IMR-90 (cell line): Measurements from ENCODE around the gene DIAPH1. TPM values are rescaled to one million over a fixed set of nuclear protein-coding genes. Genes with fewer than 3 reads are reported as not detected.
"Not testable (repeated sequence)": the region's sequence is repeated elsewhere in the genome, so short reads cannot be mapped to it uniquely, and the experiment has no call there.

ENCODE experiments used
- ATAC-seq: fragments of 200-7000 bp; cut with Tn5 transposase; 2 replicates; pipeline ENCODE4 v1.9.1; 2020; ENCODE audit warnings: low read depth, mild to moderate bottlenecking, moderate library complexity
- BruUV-seq: library from RNA; stranded (reverse); fragments of 400-500 nt; replicated peaks from 2 replicates; lab custom pipeline; 2021; lab: Mats Ljungman, UMichigan
- CTCF ChIA-PET: fragments of 300-600 bp; formaldehyde crosslinking; extraction: SDS; loops from one replicate; lab custom pipeline; 2021; ENCODE audit warnings: antibody characterized with exemption; lab: Yijun Ruan, JAX
- POLR2A ChIA-PET: fragments of 300-600 bp; sonication (Branson Sonifier 250); formaldehyde crosslinking; loops from one replicate; lab custom pipeline; 2022; ENCODE audit warnings: antibody characterized with exemption; ENCODE audit not compliant: unreplicated experiment; lab: Charles Lee
- DNase-seq: peaks from one replicate; pipeline ENCODE4 v3.0.0; 2013
- H2AFZ ChIP-seq: replicated peaks from 2 replicates; pipeline ENCODE3; 2013; ENCODE audit warnings: low read length, mild to moderate bottlenecking; ENCODE audit not compliant: poor library complexity
- H2AK5ac ChIP-seq: 2 replicates; pipeline ENCODE4 v1.6.1; 2013; ENCODE audit warnings: low read depth, low read length, inconsistent platforms
- H2AK9ac ChIP-seq: replicated peaks from 2 replicates; pipeline ENCODE3; 2013; ENCODE audit warnings: mild to moderate bottlenecking, low read depth, low read length, moderate library complexity; ENCODE audit not compliant: poor library complexity
- H2BK120ac ChIP-seq: 2 replicates; pipeline ENCODE4 v1.6.1; 2013; ENCODE audit warnings: low read depth, low read length, inconsistent platforms
- H2BK15ac ChIP-seq: 3 replicates; pipeline ENCODE4 v1.6.1; 2013; ENCODE audit warnings: low read depth, low read length, inconsistent platforms
- H2BK20ac ChIP-seq: 2 replicates; pipeline ENCODE4 v1.6.1; 2013; ENCODE audit warnings: low read depth, mild to moderate bottlenecking, inconsistent platforms, low read length, moderate library complexity
- H2BK5ac ChIP-seq: 2 replicates; pipeline ENCODE4 v1.6.1; 2013; ENCODE audit warnings: mild to moderate bottlenecking, low read depth, low read length, inconsistent platforms; ENCODE audit not compliant: poor library complexity, severe bottlenecking
- H3K14ac ChIP-seq: replicated peaks from 2 replicates; pipeline ENCODE4 v1.6.1; 2013; ENCODE audit warnings: low read depth, low read length, inconsistent platforms
- H3K18ac ChIP-seq: 2 replicates; pipeline ENCODE4 v1.6.1; 2013; ENCODE audit warnings: low read depth, low read length, control low read depth
- H3K23ac ChIP-seq: 2 replicates; pipeline ENCODE4 v1.6.1; 2013; ENCODE audit warnings: low read depth, low read length, inconsistent platforms
- H3K27ac ChIP-seq: 2 replicates; pipeline ENCODE4 v1.5.1; 2013; ENCODE audit warnings: mild to moderate bottlenecking, control low read depth, low read length; ENCODE audit not compliant: insufficient read depth
- H3K27me3 ChIP-seq: 2 replicates; pipeline ENCODE4 v1.6.1; 2013; ENCODE audit warnings: low read length; ENCODE audit not compliant: control insufficient read depth, insufficient read depth
- H3K36me3 ChIP-seq: 2 replicates; pipeline ENCODE4 v1.6.1; 2013; ENCODE audit warnings: low read length, mixed read lengths; ENCODE audit not compliant: control insufficient read depth, insufficient read depth
- H3K4ac ChIP-seq: 2 replicates; pipeline ENCODE4 v1.6.1; 2013; ENCODE audit warnings: low read depth, low read length, inconsistent platforms
- H3K4me1 ChIP-seq: 2 replicates; pipeline ENCODE4 v1.6.1; 2013; ENCODE audit warnings: low read length, mixed read lengths; ENCODE audit not compliant: control insufficient read depth, insufficient read depth
- H3K4me2 ChIP-seq: 2 replicates; pipeline ENCODE4 v1.6.1; 2013; ENCODE audit warnings: low read depth, mild to moderate bottlenecking, control low read depth, low read length, moderate library complexity
- H3K4me3 ChIP-seq: 2 replicates; pipeline ENCODE4 v1.5.1; 2013; ENCODE audit warnings: low read depth, mild to moderate bottlenecking, control low read depth, low read length, moderate library complexity; ENCODE audit not compliant: insufficient read depth
- H3K56ac ChIP-seq: 2 replicates; pipeline ENCODE4 v1.6.1; 2013; ENCODE audit warnings: low read length, inconsistent platforms; ENCODE audit not compliant: insufficient read depth; ENCODE audit errors: extremely low read depth
- H3K79me1 ChIP-seq, 2 experiments: 2 replicates each; pipeline ENCODE4 v1.6.1; 2013; ENCODE audit warnings: low read length in 2 of 2, inconsistent platforms in 1 of 2, low read depth in 1 of 2
- H3K9ac ChIP-seq: 2 replicates; pipeline ENCODE4 v1.6.1; 2013; ENCODE audit warnings: low read depth, low read length, control low read depth
- H3K9me1 ChIP-seq: 2 replicates; pipeline ENCODE4 v1.6.1; 2013; ENCODE audit warnings: low read length, inconsistent platforms; ENCODE audit not compliant: insufficient read depth
- H3K9me3 ChIP-seq: 2 replicates; pipeline ENCODE4 v1.6.1; 2013; ENCODE audit warnings: low read length; ENCODE audit not compliant: control insufficient read depth, insufficient read depth
- H4K20me1 ChIP-seq: 2 replicates; pipeline ENCODE4 v1.6.1; 2013; ENCODE audit warnings: low read length, inconsistent platforms; ENCODE audit not compliant: insufficient read depth
- H4K5ac ChIP-seq: 2 replicates; pipeline ENCODE4 v1.6.1; 2013; ENCODE audit warnings: mild to moderate bottlenecking, low read depth, low read length, control low read depth
- H4K8ac ChIP-seq, 2 experiments: 2 replicates each; pipeline ENCODE4 v1.6.1; 2013; ENCODE audit warnings: low read depth in 2 of 2, low read length in 2 of 2, control low read depth in 1 of 2, inconsistent platforms in 1 of 2
- H4K91ac ChIP-seq: 2 replicates; pipeline ENCODE4 v1.6.1; 2013; ENCODE audit warnings: low read depth, low read length, inconsistent platforms; ENCODE audit not compliant: insufficient read depth
- WGBS, 2 experiments: methylation state at CpG; one replicate each; pipeline versions ENCODE4 v1.1.5 to v1.1.7; 2013; ENCODE audit warnings: missing lambda C conversion rate in 2 of 2; ENCODE audit not compliant: insufficient read length in 1 of 2; ENCODE audit errors: extremely low coverage in 2 of 2; 5-methylcytosine and 5-hydroxymethylcytosine counted together
- dilution Hi-C: fragments of 300-500 bp; cut with HindIII; formaldehyde crosslinking; loops from one replicate; pipeline ENCODE4 v1.14.3; 2018; ENCODE audit warnings: low sequenced_read_pairs; ENCODE audit not compliant: unreplicated experiment
- in situ Hi-C: fragments of 300-500 bp; cut with MboI; formaldehyde crosslinking; loops from 3 replicates; pipeline ENCODE4 v1.14.3; 2019; ENCODE audit warnings: low sequenced_read_pairs, inconsistent platforms, mixed read lengths
- intact Hi-C: fragments of 100-400 bp; cut with micrococcal nuclease; formaldehyde crosslinking; loops from 2 replicates; pipeline ENCODE4 v1.10.0; 2022
- polyA plus RNA-seq, 3 experiments: library from polyadenylated mRNA; depleted of rRNA; stranded (reverse); fragments of >200 nt; gene quantifications; 2 replicates each; pipeline ENCODE4 v1.2.3, GENCODE V29; 2012; ENCODE audit warnings: low replicate concordance in 1 of 3
- total RNA-seq: library from RNA; depleted of rRNA; stranded (reverse); fragments of >200 nt; gene quantifications from 2 replicates; pipeline ENCODE4 v1.2.3, GENCODE V29; 2012

DIAPH1 gene
- total and polyA plus RNA-seq, 2 of the 4 experiments (the other 2 are of a cell fraction): 12.0 to 37.4 TPM

DNA sequence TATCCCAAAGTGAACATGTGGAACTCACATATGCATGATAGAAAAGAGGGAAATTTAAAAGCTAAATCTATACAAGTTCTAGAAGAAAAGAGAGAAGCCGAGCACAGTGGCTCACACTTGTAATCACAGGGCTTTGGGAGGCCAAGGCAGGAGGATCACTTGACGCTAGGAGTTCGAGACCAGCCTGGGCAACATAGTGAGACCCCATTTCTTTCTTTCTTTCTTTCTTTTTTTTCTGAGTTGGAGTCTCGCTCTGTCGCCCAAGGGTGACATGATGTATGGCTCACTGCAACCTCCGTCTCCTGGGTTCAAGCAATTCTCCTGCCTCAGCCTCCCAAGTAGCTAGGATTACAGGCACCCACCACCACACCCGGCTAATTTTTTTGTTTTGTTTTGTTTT is 8.9 kb downstream of the DIAPH1 start:
- H2BK20ac ChIP-seq, H3K14ac ChIP-seq, POLR2A ChIA-PET, H3K4me1 ChIP-seq, intact Hi-C loops, H2BK5ac ChIP-seq, BruUV-seq, DNase-seq, H3K18ac ChIP-seq, H4K20me1 ChIP-seq, CTCF ChIA-PET, H3K9me1 ChIP-seq, H3K4me2 ChIP-seq, H3K9ac ChIP-seq, H3K36me3 ChIP-seq, H3K4ac ChIP-seq, dilution Hi-C loops, H2BK120ac ChIP-seq, H4K5ac ChIP-seq, H2AK5ac ChIP-seq, H3K4me3 ChIP-seq, H4K91ac ChIP-seq, H4K8ac ChIP-seq, H2AK9ac ChIP-seq, H3K9me3 ChIP-seq, H3K27ac ChIP-seq, H3K27me3 ChIP-seq, H3K23ac ChIP-seq, ATAC-seq, H2AFZ ChIP-seq, H3K56ac ChIP-seq, H2BK15ac ChIP-seq, in situ Hi-C loops: not testable (repeated sequence)
- no CpG with 5 or more reads among the region's 7 CpGs for WGBS, 2 experiments
- peaks cover 5 to 32% of the 10 kb centered on the region in 2 experiments; a peak in 3 of 4 replicates for H3K79me1 ChIP-seq
